ENCODE results near the gene RAVER1. TPM values are rescaled to one million over a fixed set of nuclear protein-coding genes. Genes with fewer than 3 reads are reported as not detected.

RAVER1 gene
- total and polyA plus RNA-seq, 10 donors: 4.8 to 45.1 (median 36.2) TPM

DNA sequence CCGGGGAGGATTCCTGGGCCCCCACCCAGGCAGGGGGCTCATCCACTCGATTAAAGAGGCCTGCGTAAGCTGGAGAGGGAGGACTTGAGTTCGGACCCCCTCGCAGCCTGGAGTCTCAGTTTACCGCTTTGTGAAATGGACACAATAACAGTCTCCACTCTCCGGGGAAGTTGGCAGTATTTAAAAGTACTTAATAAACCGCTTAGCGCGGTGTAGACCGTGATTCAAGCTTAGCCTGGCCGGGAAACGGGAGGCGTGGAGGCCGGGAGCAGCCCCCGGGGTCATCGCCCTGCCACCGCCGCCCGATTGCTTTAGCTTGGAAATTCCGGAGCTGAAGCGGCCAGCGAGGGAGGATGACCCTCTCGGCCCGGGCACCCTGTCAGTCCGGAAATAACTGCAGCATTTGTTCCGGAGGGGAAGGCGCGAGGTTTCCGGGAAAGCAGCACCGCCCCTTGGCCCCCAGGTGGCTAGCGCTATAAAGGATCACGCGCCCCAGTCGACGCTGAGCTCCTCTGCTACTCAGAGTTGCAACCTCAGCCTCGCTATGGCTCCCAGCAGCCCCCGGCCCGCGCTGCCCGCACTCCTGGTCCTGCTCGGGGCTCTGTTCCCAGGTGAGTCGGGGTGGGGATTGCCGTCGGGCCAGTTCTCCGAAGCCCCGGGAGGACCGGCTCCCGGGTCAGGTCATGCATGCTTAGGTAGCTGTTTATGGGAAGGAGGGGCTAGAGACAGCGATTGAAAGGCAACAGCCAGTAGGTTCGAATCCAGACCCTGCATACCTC is 62.5 kb downstream of the RAVER1 start, which contains the start of gene ICAM1:
TSS of gene ICAM1 (plus strand) at position 505 of the 779 bp plus-strand sequence. CDS start at position 545, 40 bp downstream.
- peak within 1 kb of the TSS; percentile 57 to 75 (median 67) for H3K4me3 ChIP-seq
- peaks cover 0 to 33% (median 15%) of the 10 kb centered on the region in 6 donors for H3K36me3 ChIP-seq
- peak; percentile 96 for DNase-seq
- H3K9me3 ChIP-seq: no peaks in the 10 kb centered on the region
- H3K27me3 ChIP-seq (replicated peaks in 1 of 7): no peaks in the 10 kb centered on the region
- TF ChIP-seq POLR2AphosphoS5 (IDR thresholded peaks at IDR 0.05): peak; percentile 95 to 98 (median 97)
- TF ChIP-seq, protein P1, sequence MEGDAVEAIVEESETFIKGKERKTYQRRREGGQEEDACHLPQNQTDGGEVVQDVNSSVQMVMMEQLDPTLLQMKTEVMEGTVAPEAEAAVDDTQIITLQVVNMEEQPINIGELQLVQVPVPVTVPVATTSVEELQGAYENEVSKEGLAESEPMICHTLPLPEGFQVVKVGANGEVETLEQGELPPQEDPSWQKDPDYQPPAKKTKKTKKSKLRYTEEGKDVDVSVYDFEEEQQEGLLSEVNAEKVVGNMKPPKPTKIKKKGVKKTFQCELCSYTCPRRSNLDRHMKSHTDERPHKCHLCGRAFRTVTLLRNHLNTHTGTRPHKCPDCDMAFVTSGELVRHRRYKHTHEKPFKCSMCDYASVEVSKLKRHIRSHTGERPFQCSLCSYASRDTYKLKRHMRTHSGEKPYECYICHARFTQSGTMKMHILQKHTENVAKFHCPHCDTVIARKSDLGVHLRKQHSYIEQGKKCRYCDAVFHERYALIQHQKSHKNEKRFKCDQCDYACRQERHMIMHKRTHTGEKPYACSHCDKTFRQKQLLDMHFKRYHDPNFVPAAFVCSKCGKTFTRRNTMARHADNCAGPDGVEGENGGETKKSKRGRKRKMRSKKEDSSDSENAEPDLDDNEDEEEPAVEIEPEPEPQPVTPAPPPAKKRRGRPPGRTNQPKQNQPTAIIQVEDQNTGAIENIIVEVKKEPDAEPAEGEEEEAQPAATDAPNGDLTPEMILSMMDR (IDR thresholded peaks at IDR 0.05 in 8 of 11, conservative IDR thresholded peaks at IDR 0.05 in 3 of 11): peak in 8 of 11 experiments; percentile 25 to 63 (median 36)
- TF ChIP-seq POLR2A (IDR thresholded peaks at IDR 0.05): peak; percentile 41 to 94 (median 76)
- intact Hi-C loops (cut with DNase I; ENCODE audit: low total_unique reads): loop anchor here (10.0 kb wide), 1 partner anchor 64 kb away; the partner anchor contains the start of genes ICAM3 and RAVER1
- peak within 1 kb of the TSS; percentile 78 to 99 (median 98) for H3K27ac ChIP-seq
- 0 to 1% (median 1%) methylated on average over 38 to 51 of the region's 51 CpGs for WGBS, 5 donors
- peaks cover 7 to 96% (median 64%) of the 10 kb centered on the region in 6 donors for H3K4me1 ChIP-seq

DNA sequence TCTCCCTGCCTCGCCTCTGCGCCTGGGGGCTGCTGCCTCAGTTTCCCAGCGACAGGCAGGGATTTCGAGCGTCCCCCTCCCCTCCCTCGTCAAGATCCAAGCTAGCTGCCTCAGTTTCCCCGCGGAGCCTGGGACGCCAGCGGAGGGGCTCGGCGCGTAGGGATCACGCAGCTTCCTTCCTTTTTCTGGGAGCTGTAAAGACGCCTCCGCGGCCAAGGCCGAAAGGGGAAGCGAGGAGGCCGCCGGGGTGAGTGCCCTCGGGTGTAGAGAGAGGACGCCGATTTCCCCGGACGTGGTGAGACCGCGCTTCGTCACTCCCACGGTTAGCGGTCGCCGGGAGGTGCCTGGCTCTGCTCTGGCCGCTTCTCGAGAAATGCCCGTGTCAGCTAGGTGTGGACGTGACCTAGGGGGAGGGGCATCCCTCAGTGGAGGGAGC is 63.1 kb downstream of the RAVER1 start:
- H3K4me3 ChIP-seq: peak overlapping the region; percentile 57 to 75 (median 67)
- intact Hi-C loops (cut with DNase I; ENCODE audit: low total_unique reads): loop anchor here (10.0 kb wide), 1 partner anchor 65 kb away; the partner anchor contains the start of genes ICAM3 and RAVER1
- no peaks in the 10 kb centered on the region for H3K9me3 ChIP-seq
- H3K27ac ChIP-seq: peak overlapping the region; percentile 78 to 99 (median 98)
- peaks cover 0 to 27% (median 10%) of the 10 kb centered on the region in 6 donors for H3K36me3 ChIP-seq
- DNase-seq: peak; percentile 98
- 0 to 2% (median 1%) methylated on average over 25 to 37 of the region's 37 CpGs for WGBS, 5 donors
- H3K27me3 ChIP-seq (replicated peaks in 1 of 7): no peaks in the 10 kb centered on the region
- TF ChIP-seq, protein P1 (IDR thresholded peaks at IDR 0.05 in 8 of 11, conservative IDR thresholded peaks at IDR 0.05 in 3 of 11): no peak
- TF ChIP-seq POLR2AphosphoS5 (IDR thresholded peaks at IDR 0.05) (peak; percentile 10 to 75 (median 69)), POLR2A (IDR thresholded peaks at IDR 0.05) (no peak)
- H3K4me1 ChIP-seq: peaks cover 7 to 96% (median 62%) of the 10 kb centered on the region in 6 donors

DNA sequence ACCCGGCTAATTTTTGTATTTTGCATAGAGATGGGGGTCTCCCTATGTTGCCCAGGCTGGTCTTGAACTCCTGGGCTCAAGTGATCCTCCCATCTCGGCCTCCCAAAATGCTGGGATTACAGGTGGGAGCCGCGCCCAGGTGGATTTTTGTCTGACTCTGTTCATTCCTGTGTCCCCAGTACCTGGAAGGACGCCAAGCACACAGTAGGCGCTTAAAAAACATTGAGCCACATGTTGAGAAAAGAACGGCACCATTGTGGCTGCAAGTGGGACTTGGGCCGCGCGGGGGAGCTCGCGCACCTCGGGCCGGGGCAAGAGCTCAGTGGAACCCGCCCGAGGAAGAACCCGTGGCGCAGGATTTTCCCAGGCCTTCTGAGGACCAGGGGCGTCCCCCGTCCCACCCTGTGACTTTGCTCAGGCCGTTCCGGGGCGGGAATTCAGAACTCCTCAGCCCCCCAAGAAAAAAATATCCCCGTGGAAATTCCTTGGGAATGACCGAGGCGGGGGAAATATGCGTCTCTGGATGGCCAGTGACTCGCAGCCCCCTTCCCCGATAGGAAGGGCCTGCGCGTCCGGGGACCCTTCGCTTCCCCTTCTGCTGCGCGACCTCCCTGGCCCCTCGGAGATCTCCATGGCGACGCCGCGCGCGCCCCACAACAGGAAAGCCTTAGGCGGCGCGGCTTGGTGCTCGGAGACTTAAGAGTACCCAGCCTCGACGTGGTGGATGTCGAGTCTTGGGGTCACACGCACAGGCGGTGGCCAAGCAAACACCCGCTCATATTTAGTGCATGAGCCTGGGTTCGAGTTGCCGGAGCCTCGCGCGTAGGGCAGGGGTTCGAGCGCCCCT is 63.8 kb downstream of the RAVER1 start:
- intact Hi-C loops (cut with DNase I; ENCODE audit: low total_unique reads): loop anchor here (2.0 to 10.0 kb wide), 2 partner anchors 65 to 119 kb away; partner anchors contain the start of genes ICAM3 and RAVER1
- peaks cover 0 to 20% (median 4%) of the 10 kb centered on the region in 6 donors for H3K36me3 ChIP-seq
- no peaks in the 10 kb centered on the region for H3K9me3 ChIP-seq
- H3K4me1 ChIP-seq: peaks cover 7 to 92% (median 56%) of the 10 kb centered on the region in 6 donors
- TF ChIP-seq POLR2AphosphoS5 (IDR thresholded peaks at IDR 0.05) (peak; percentile 67 to 84 (median 72)), POLR2A (IDR thresholded peaks at IDR 0.05) (no peak)
- TF ChIP-seq, protein P1 (IDR thresholded peaks at IDR 0.05 in 8 of 11, conservative IDR thresholded peaks at IDR 0.05 in 3 of 11): peak; percentile 87 to 98 (median 96)
- H3K4me3 ChIP-seq: peak overlapping the region; percentile 57 to 75 (median 67)
- peak overlapping the region; percentile 78 to 99 (median 98) for H3K27ac ChIP-seq
- 2 to 5% (median 3%) methylated on average over 33 to 59 of the region's 59 CpGs for WGBS, 5 donors
- no peaks in the 10 kb centered on the region for H3K27me3 ChIP-seq (replicated peaks in 1 of 7)
- DNase-seq: peak; percentile 97
